GM10847 (cell line): ENCODE measurements around the gene MYO19.

Experiments
- POLR2A ChIP-seq: IDR thresholded peaks from 2 replicates; pipeline ENCODE4 v1.6.1; 2011; ENCODE audit not compliant: insufficient read length; ENCODE audit errors: extremely low read depth

The MYO19 gene

DNA sequence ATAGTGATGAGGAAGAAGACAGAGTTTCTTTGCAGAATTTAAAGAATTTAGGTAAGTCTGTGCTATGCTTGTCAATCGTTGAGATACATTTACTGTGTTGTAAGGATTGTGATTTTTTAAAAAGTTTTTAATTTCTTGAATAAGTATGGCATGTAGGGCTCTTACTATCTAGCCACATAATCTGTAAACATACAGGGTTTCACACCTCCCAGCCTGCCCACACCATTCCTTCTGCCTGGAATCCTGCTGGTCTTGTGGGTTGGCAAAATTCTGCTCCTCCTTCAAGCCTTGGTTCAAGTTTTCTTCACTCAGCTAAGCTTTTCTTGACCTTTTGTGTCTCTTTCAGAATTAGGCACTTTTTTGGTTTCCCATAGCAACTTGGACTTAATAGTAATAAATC is 40.7 kb downstream of the MYO19 start:
- TF ChIP-seq POLR2A, result no peak

GRCh38 chr17:36486204-36487194 is 48.2 kb downstream of the MYO19 start, which contains the start of gene ZNHIT3:
Gene ZNHIT3, plus strand, starts transcription at chr17:36486681. Its CDS starts 19 bp downstream, at chr17:36486700.
- TF ChIP-seq POLR2A, result peak; percentile 82

GRCh38 chr17:36485805-36486203 is 48.9 kb downstream of the MYO19 start:
- TF ChIP-seq POLR2A, result no peak

GRCh38 chr17:36485027-36485426 is 49.6 kb downstream of the MYO19 start:
- TF ChIP-seq POLR2A, result no peak

DNA sequence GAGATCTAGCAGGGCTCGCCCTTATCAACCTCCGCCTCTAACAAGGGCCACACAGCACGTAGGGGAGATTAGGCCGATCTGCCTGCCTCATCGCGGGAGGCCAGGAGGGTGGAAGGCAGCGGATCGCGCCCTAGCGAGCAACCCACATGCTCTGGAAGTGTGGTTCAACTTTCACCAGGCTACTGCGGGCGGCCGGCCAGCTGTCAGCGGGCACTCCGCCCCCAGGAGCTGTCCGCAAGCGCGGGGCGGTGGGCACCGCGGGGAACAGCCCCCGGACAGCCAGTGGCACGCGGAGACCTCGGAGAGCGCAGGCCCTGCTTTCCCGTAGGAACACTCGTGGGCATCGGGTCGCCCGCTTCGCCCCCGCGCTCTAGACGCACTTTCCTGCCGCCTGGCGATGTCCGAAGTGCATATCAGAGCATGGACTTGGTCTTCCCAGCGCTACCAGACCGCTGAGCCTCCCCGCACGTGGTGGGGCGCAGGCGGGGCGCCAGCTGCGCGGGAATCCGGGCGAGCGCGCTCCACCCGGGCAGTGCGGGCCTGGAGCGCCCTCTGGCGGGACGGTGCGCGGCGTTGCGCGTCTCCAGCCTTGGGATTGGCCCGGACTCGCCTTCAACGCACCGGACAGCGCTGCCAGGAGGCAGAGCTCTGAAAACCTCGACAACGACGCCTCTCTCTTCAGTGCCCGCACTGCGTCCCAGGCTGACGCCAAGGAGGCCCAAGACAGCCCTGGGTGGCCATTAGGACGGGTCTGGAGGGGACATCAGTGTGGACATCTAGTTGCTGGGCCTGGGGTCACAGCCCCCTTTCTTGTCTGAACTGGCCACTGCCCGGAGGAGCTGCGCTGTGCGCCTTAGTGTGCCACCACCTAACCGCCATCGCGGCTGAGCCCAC is 51.8 kb downstream of the MYO19 start:
- no peak for TF ChIP-seq POLR2A

GRCh38 chr17:36481829-36482228 is 52.8 kb downstream of the MYO19 start:
- TF ChIP-seq POLR2A, result no peak

- TF ChIP-seq POLR2A, result no peak
These were observed 59.2 kb downstream of the MYO19 start for GRCh38 chr17:36475346-36475970.

DNA sequence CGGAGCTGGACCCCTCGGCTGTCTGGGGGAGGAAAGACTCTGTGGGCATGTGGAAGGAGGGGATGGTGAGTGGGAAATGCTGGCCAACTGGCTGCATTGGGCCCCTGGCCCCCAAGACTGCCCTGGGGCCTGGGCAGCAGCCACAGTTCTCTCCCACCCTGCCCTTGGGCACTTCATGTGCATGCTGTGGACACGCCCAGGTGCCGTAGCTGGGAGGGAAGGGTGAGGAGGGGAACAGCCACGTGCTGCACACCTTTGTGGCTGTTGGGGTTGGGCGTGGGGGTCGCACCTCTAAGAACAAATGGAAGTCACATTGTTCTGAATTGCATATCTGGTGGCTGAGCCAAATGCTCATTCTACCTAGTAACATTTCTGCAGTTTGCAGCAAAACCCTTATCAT is 60.1 kb downstream of the MYO19 start:
- no peak for TF ChIP-seq POLR2A

- TF ChIP-seq POLR2A, result no peak
These were observed 64.2 kb downstream of the MYO19 start for GRCh38 chr17:36470499-36470898.

- TF ChIP-seq POLR2A, result no peak
These were observed 64.9 kb downstream of the MYO19 start for GRCh38 chr17:36469733-36470132.

DNA sequence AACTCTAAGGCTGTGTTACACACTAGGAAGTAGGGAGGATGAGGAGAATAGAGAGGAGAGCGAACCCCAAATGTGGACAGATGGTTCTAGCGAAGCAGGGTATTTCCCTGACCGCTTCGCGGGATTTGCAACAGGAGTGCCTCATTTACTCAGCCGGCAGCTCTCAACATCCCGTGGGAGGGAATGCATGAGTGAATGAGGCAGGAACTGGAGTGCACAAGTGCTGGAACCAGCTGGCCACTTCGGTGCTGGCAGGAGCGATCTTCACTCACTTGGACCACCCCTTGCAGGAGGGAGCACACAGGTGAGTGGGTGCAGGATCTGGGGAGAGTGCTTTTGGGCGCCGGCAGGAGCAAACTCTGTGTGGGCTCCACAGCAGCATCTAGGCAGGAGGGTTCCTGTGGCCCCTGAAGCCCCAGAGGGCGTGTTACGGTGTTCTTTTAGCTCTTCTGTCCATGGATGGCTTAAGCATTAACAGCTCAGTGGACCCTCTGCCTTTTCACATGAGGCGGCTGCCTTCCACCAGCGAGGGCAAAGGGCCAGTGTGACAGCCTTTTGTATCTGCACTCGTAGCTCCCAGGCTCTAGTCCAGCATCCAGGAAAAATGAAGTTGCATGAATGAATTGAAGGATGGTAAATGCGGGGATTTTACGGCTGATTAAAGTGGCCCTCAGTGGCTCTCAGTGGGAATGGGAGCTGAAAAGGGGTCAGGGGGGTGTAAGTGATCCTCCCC is 65.6 kb downstream of the MYO19 start:
- TF ChIP-seq POLR2A, result no peak

GRCh38 chr17:36464765-36465088 is 69.9 kb downstream of the MYO19 start:
- TF ChIP-seq POLR2A, result no peak

DNA sequence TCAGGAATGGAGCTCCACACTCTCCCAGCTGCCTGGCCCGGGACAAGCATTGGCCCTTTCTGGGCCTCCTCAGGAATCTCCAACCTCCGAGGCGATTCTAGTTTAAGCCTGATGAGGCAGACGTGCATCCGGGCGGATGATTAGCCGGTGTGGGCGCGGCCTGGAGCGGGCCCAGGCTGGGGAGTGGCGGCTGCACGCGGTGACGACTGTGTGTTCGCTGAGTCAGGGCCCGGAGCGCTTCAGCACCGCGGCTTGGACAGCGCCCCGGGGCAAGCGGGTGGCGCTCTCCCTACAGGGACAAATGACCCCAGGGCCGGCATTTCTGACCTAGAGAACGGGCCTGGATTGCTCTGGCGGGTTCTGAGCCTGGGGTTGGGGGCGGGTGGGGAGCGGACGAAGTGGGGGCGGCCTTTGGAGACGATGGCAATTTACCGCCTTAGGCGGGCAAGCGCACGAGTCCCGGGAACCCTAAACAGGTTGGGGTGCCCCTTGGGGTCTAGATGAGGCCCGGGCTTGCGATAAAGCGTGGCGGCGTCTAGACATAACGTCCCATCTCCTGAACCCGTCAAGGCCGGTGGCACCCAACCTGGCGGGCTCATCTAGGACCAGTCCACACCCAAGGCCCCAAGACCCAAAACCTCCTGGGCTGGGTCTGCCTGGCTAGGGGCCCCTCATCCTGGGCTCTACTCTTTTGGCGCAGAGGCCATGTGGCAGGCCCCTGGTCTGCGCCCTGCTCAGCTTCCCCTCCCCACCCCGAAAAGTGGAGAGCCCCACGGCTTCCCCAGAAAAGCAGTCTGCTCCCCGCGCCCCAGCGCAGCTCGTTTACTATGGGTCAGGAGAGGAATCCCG is 70.5 kb downstream of the MYO19 start:
- TF ChIP-seq POLR2A, result no peak
